Measurements from ENCODE around the gene NCK2. TPM values are rescaled to one million over a fixed set of nuclear protein-coding genes. Genes with fewer than 3 reads are reported as not detected.

Gene NCK2
- total and polyA plus RNA-seq, 2 of the 4 experiments (the other 2 are of a cell fraction) = 15.8 to 22.2 TPM

DNA sequence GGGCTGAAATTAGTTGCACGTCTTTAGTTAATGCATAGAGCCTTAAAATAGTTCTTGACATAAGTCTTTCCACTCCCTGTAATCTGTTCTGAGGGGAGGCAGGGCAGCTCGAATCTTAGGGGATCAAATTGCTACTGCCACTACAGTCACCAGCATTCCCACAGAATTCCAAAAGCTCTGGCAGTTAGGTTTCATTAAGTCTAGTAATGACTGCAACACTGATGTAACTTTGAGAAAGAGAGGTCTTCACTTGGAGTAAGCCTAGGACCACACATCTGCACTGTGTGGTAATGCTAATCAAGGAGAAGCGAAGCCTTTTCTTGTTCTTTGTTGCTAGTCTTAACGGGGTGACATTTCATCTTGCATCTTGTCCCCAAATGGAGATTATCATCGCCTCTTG is 19.3 kb upstream of the NCK2 start:
- H3K9me3 ChIP-seq (ENCODE audit: control insufficient read depth, insufficient read depth, low read length) = peaks cover 6% of the 10 kb centered on the region
- no peak overlapping the region for H2BK20ac ChIP-seq (ENCODE audit: low read depth, low read length)
- no peak overlapping the region for H3K4ac ChIP-seq (ENCODE audit: low read depth, low read length)
- H3K14ac ChIP-seq (replicated peaks; ENCODE audit: low read depth, low read length) = no peak overlapping the region
- in situ Hi-C loops (cut with MboI; ENCODE audit: low sequenced_read_pairs) = no loop called here
- H3K79me1 ChIP-seq (ENCODE audit: low read depth in 1 of 2, low read length in 2 of 2) = no peaks in the 10 kb centered on the region
- ChIA-PET POLR2A (ENCODE audit: unreplicated experiment) (no interaction called here), CTCF (no interaction called here)
- no peak overlapping the region for H3K4me2 ChIP-seq (ENCODE audit: low read depth, low read length)
- dilution Hi-C loops (cut with HindIII; ENCODE audit: low sequenced_read_pairs, unreplicated experiment) = no loop called here
- no peaks in the 10 kb centered on the region for H3K36me3 ChIP-seq (ENCODE audit: control insufficient read depth, insufficient read depth, low read length)
- H3K18ac ChIP-seq (ENCODE audit: low read depth, low read length) = no peak overlapping the region
- H2BK5ac ChIP-seq (ENCODE audit: low read depth, low read length, poor library complexity, severe bottlenecking) = no peak overlapping the region
- H3K9ac ChIP-seq (ENCODE audit: low read depth, low read length) = no peak overlapping the region
- intact Hi-C loops (cut with micrococcal nuclease) = no loop called here
- DNase-seq (no peak), ATAC-seq (ENCODE audit: low read depth) (no peak)
- no peak overlapping the region for H4K8ac ChIP-seq (ENCODE audit: low read depth in 2 of 2, low read length in 2 of 2)
- no peaks in the 10 kb centered on the region for H3K9me1 ChIP-seq (ENCODE audit: insufficient read depth, low read length)
- H3K23ac ChIP-seq (ENCODE audit: low read depth, low read length) = no peak overlapping the region
- TF ChIP-seq POLR2A (IDR thresholded peaks at IDR 0.05; ENCODE audit: low read depth, low read length) (no peak), USF2 (IDR thresholded peaks at IDR 0.05; ENCODE audit: low read depth, low read length) (no peak), MXI1 (IDR thresholded peaks at IDR 0.05; ENCODE audit: borderline replicate concordance, low read depth, low read length) (no peak), CHD1 (IDR thresholded peaks at IDR 0.05; ENCODE audit: low read depth, low read length) (no peak), CEBPB (IDR thresholded peaks at IDR 0.05; ENCODE audit: low read depth, low read length) (no peak), FOS (IDR thresholded peaks at IDR 0.05; ENCODE audit: low read depth, low read length) (no peak), BHLHE40 (IDR thresholded peaks at IDR 0.05; ENCODE audit: low read depth, low read length) (no peak), RFX5 (IDR thresholded peaks at IDR 0.05; ENCODE audit: low read depth, low read length) (no peak), RCOR1 (IDR thresholded peaks at IDR 0.05; ENCODE audit: insufficient replicate concordance, low read length) (no peak), RAD21 (IDR thresholded peaks at IDR 0.05; ENCODE audit: low read length) (no peak), ELK1 (IDR thresholded peaks at IDR 0.05; ENCODE audit: borderline replicate concordance, low read depth, low read length) (no peak), NFE2L2 (IDR thresholded peaks at IDR 0.05; ENCODE audit: low read depth, low read length) (no peak), MAFK (IDR thresholded peaks at IDR 0.05; ENCODE audit: low read depth, low read length) (no peak), MAZ (IDR thresholded peaks at IDR 0.05; ENCODE audit: borderline replicate concordance, low read depth, low read length) (no peak), SMC3 (IDR thresholded peaks at IDR 0.05; ENCODE audit: low read depth, low read length) (no peak)
- TF ChIP-seq, protein P1, sequence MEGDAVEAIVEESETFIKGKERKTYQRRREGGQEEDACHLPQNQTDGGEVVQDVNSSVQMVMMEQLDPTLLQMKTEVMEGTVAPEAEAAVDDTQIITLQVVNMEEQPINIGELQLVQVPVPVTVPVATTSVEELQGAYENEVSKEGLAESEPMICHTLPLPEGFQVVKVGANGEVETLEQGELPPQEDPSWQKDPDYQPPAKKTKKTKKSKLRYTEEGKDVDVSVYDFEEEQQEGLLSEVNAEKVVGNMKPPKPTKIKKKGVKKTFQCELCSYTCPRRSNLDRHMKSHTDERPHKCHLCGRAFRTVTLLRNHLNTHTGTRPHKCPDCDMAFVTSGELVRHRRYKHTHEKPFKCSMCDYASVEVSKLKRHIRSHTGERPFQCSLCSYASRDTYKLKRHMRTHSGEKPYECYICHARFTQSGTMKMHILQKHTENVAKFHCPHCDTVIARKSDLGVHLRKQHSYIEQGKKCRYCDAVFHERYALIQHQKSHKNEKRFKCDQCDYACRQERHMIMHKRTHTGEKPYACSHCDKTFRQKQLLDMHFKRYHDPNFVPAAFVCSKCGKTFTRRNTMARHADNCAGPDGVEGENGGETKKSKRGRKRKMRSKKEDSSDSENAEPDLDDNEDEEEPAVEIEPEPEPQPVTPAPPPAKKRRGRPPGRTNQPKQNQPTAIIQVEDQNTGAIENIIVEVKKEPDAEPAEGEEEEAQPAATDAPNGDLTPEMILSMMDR (conservative IDR thresholded peaks at IDR 0.05; ENCODE audit: low read depth, low read length) = no peak
- H2BK15ac ChIP-seq (ENCODE audit: low read depth, low read length) = no peak overlapping the region
- no peak overlapping the region for H3K27ac ChIP-seq (ENCODE audit: insufficient read depth, low read length)
- no peak overlapping the region for H2AK9ac ChIP-seq (replicated peaks; ENCODE audit: low read depth, low read length, poor library complexity)
- no peak overlapping the region for H4K5ac ChIP-seq (ENCODE audit: low read depth, low read length)
- no TSS peak for BruUV-seq (replicated peaks)
- H4K91ac ChIP-seq (ENCODE audit: insufficient read depth, low read depth, low read length) = no peak overlapping the region
- H2BK120ac ChIP-seq (ENCODE audit: low read depth, low read length) = no peak overlapping the region
- no peak overlapping the region for H2AK5ac ChIP-seq (ENCODE audit: low read depth, low read length)
- no peak overlapping the region for H3K4me3 ChIP-seq (ENCODE audit: insufficient read depth, low read depth, low read length)
- H3K4me1 ChIP-seq (ENCODE audit: control insufficient read depth, insufficient read depth, low read length) = no peaks in the 10 kb centered on the region
- H3K56ac ChIP-seq (ENCODE audit: extremely low read depth, insufficient read depth, low read length) = no peak overlapping the region
- no CpG with 5 or more reads among the region's 5 CpGs for WGBS, 2 experiments (ENCODE audit: extremely low coverage in 2 of 2, insufficient read length in 1 of 2)
- peaks cover 25% of the 10 kb centered on the region for H3K27me3 ChIP-seq (ENCODE audit: control insufficient read depth, insufficient read depth, low read length)
- no peaks in the 10 kb centered on the region for H4K20me1 ChIP-seq (ENCODE audit: insufficient read depth, low read length)
- H2AFZ ChIP-seq (replicated peaks; ENCODE audit: low read length, poor library complexity) = no peak overlapping the region

Data from IMR-90 (cell line).